HEK293 (cell line): ENCODE measurements around the gene ASTN2.

ENCODE experiments used
- REPIN1 ChIP-seq: fragments of 450-650 bp; formaldehyde crosslinking; IDR thresholded peaks from 2 replicates; pipeline ENCODE4 v1.5.1; 2017; ENCODE audit warnings: missing biosample characterization, missing genetic modification characterization, low read depth
- TF ChIP-seq, protein P1 (sequence below): fragments of 450-650 bp; formaldehyde crosslinking; IDR thresholded peaks from 2 replicates; pipeline ENCODE4 v1.5.1; 2017; ENCODE audit warnings: missing biosample characterization, missing genetic modification characterization
- TF ChIP-seq, protein P2 (sequence below): fragments of 450-650 bp; formaldehyde crosslinking; IDR thresholded peaks from 2 replicates; pipeline ENCODE4 v1.5.1; 2016; ENCODE audit warnings: missing biosample characterization, missing genetic modification characterization

DNA sequence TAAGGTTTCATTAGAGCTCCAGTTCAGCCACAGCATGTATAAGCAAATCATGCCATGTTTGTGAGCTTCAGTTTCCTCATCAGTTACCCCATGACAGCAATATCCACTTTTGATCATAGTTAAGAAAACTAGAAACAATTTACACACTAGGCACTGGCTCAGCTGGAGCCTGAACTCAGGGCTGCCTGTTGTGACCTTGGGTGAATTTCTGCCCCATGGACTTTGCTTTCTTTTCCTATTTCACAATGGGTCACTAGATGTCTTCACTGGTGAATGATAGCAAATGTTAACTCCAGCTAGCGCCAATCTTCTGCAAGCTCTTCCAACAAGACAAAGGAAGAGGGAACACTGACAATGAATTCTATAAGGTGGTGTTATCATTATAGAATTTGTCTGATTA is 961.1 kb downstream of the ASTN2 start:
- TF ChIP-seq, protein P1, sequence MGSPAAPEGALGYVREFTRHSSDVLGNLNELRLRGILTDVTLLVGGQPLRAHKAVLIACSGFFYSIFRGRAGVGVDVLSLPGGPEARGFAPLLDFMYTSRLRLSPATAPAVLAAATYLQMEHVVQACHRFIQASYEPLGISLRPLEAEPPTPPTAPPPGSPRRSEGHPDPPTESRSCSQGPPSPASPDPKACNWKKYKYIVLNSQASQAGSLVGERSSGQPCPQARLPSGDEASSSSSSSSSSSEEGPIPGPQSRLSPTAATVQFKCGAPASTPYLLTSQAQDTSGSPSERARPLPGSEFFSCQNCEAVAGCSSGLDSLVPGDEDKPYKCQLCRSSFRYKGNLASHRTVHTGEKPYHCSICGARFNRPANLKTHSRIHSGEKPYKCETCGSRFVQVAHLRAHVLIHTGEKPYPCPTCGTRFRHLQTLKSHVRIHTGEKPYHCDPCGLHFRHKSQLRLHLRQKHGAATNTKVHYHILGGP (tag by site-specific recombination), result no peak
- TF ChIP-seq REPIN1 (tag by site-specific recombination), result no peak
- TF ChIP-seq, protein P2, sequence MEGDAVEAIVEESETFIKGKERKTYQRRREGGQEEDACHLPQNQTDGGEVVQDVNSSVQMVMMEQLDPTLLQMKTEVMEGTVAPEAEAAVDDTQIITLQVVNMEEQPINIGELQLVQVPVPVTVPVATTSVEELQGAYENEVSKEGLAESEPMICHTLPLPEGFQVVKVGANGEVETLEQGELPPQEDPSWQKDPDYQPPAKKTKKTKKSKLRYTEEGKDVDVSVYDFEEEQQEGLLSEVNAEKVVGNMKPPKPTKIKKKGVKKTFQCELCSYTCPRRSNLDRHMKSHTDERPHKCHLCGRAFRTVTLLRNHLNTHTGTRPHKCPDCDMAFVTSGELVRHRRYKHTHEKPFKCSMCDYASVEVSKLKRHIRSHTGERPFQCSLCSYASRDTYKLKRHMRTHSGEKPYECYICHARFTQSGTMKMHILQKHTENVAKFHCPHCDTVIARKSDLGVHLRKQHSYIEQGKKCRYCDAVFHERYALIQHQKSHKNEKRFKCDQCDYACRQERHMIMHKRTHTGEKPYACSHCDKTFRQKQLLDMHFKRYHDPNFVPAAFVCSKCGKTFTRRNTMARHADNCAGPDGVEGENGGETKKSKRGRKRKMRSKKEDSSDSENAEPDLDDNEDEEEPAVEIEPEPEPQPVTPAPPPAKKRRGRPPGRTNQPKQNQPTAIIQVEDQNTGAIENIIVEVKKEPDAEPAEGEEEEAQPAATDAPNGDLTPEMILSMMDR (tag by site-specific recombination), result no peak
